HEK293 (cell line): ENCODE measurements around the gene MT1F.
A peak's percentile ranks its signal among the peaks of the same experiment; 100 is the strongest.

ENCODE experiments used
- CTCF ChIA-PET: fragments of 350-600 bp; formaldehyde crosslinking; extraction: SDS; loops from one replicate; lab custom pipeline; 2021; ENCODE audit warnings: antibody characterized with exemption; lab: Yijun Ruan, JAX
- POLR2A ChIA-PET: fragments of 300-600 bp; formaldehyde crosslinking; extraction: SDS; loops from one replicate; lab custom pipeline; 2020; ENCODE audit warnings: antibody characterized with exemption, inconsistent platforms; lab: Yijun Ruan, JAX
- H3K27ac ChIP-seq: fragments of 200-500 bp; sonication (Bioruptor generic); 2 replicates; pipeline ENCODE4 v1.5.1; 2014; ENCODE audit warnings: low read depth, low read length, control low read depth, inconsistent platforms; ENCODE audit errors: extremely low read depth
- H3K36me3 ChIP-seq, 2 experiments: fragments of 200-500 bp in 1 of 2; sonication (Bioruptor generic) in 1 of 2; 1 replicate in 1 of 2; 2 replicates in 1 of 2; pipeline ENCODE4 v1.5.1; 2014 to 2017; ENCODE audit warnings: inconsistent platforms in 2 of 2, low read length in 2 of 2; ENCODE audit not compliant: control insufficient read depth in 2 of 2, insufficient read depth in 1 of 2
- H3K4me1 ChIP-seq: fragments of 200-500 bp; sonication (Bioruptor generic); 2 replicates; pipeline ENCODE4 v1.5.1; 2014; ENCODE audit warnings: mild to moderate bottlenecking, low read length, inconsistent platforms; ENCODE audit not compliant: control insufficient read depth, insufficient read depth
- H3K4me3 ChIP-seq: 2 replicates; pipeline ENCODE4 v1.5.1; 2011; ENCODE audit warnings: low read depth, mild to moderate bottlenecking, control low read depth, low read length, moderate library complexity
- H3K9me3 ChIP-seq: fragments of 200-500 bp; sonication (Bioruptor generic); 2 replicates; pipeline ENCODE4 v1.5.1; 2014; ENCODE audit warnings: low read depth, low read length, inconsistent platforms; ENCODE audit not compliant: control insufficient read depth, insufficient read depth
- GLIS1 ChIP-seq: fragments of 450-650 bp; formaldehyde crosslinking; IDR thresholded peaks from 2 replicates; pipeline ENCODE4 v1.5.1; 2016; ENCODE audit warnings: missing biosample characterization, missing genetic modification characterization
- HIC1 ChIP-seq: fragments of 450-650 bp; formaldehyde crosslinking; IDR thresholded peaks from 2 replicates; pipeline ENCODE4 v1.5.1; 2016; ENCODE audit warnings: missing biosample characterization, missing genetic modification characterization
- HOXC10 ChIP-seq: sonication (generic); formaldehyde crosslinking; IDR thresholded peaks from 2 replicates; pipeline ENCODE4 v1.8.1; 2023; ENCODE audit warnings: mild to moderate bottlenecking, missing genetic modification reagents
- IKZF3 ChIP-seq: fragments of 450-650 bp; IDR thresholded peaks from 2 replicates; pipeline ENCODE4 v1.5.0; 2018; ENCODE audit warnings: missing biosample characterization, mild to moderate bottlenecking, missing genetic modification characterization, moderate library complexity
- KLF1 ChIP-seq: fragments of 450-650 bp; formaldehyde crosslinking; IDR thresholded peaks from 2 replicates; pipeline ENCODE4 v1.5.1; 2016; ENCODE audit warnings: missing biosample characterization, missing genetic modification characterization
- KLF7 ChIP-seq: fragments of 450-650 bp; formaldehyde crosslinking; IDR thresholded peaks from 2 replicates; pipeline ENCODE4 v1.5.1; 2016; ENCODE audit warnings: missing biosample characterization, missing genetic modification characterization, borderline replicate concordance
- KLF8 ChIP-seq: fragments of 450-650 bp; formaldehyde crosslinking; IDR thresholded peaks from 2 replicates; pipeline ENCODE4 v1.5.1; 2016; ENCODE audit warnings: missing biosample characterization, missing genetic modification characterization
- KLF9 ChIP-seq: fragments of 450-650 bp; formaldehyde crosslinking; IDR thresholded peaks from 2 replicates; pipeline ENCODE4 v1.5.1; 2016; ENCODE audit warnings: missing biosample characterization, missing genetic modification characterization, low read depth
- SP2 ChIP-seq: fragments of 450-650 bp; formaldehyde crosslinking; IDR thresholded peaks from 2 replicates; pipeline ENCODE4 v1.5.1; 2016; ENCODE audit warnings: missing biosample characterization, missing genetic modification characterization
- SP3 ChIP-seq: fragments of 450-650 bp; formaldehyde crosslinking; IDR thresholded peaks from 2 replicates; pipeline ENCODE4 v1.5.1; 2016; ENCODE audit warnings: missing biosample characterization, missing genetic modification characterization
- SP7 ChIP-seq: fragments of 450-650 bp; formaldehyde crosslinking; IDR thresholded peaks from 2 replicates; pipeline ENCODE4 v1.5.1; 2016; ENCODE audit warnings: missing biosample characterization, missing genetic modification characterization
- TCF7L2 ChIP-seq: IDR thresholded peaks from 2 replicates; pipeline ENCODE4 v1.6.1; 2011; ENCODE audit warnings: low read depth, mild to moderate bottlenecking, inconsistent platforms, low read length, moderate library complexity, borderline replicate concordance
- ZBTB11 ChIP-seq: fragments of 450-650 bp; formaldehyde crosslinking; conservative IDR thresholded peaks from 2 replicates; pipeline ENCODE4 v1.5.1; 2016; ENCODE audit warnings: low read depth, missing biosample characterization, missing genetic modification characterization
- ZBTB17 ChIP-seq: fragments of 450-650 bp; formaldehyde crosslinking; IDR thresholded peaks from 2 replicates; pipeline ENCODE4 v1.5.1; 2016; ENCODE audit warnings: missing biosample characterization, missing genetic modification characterization
- ZBTB20 ChIP-seq: fragments of 450-650 bp; formaldehyde crosslinking; IDR thresholded peaks from 2 replicates; pipeline ENCODE4 v1.5.1; 2016; ENCODE audit warnings: missing biosample characterization, missing genetic modification characterization
- ZNF10 ChIP-seq: fragments of 450-650 bp; formaldehyde crosslinking; IDR thresholded peaks from 2 replicates; pipeline ENCODE4 v1.5.1; 2017; ENCODE audit warnings: missing biosample characterization, missing genetic modification characterization
- ZNF335 ChIP-seq: fragments of 450-650 bp; formaldehyde crosslinking; conservative IDR thresholded peaks from 2 replicates; pipeline ENCODE4 v1.5.1; 2016; ENCODE audit warnings: missing biosample characterization, missing genetic modification characterization
- ZNF350 ChIP-seq: fragments of 450-650 bp; formaldehyde crosslinking; IDR thresholded peaks from 2 replicates; pipeline ENCODE4 v1.5.0; 2017; ENCODE audit warnings: missing biosample characterization, mild to moderate bottlenecking, missing genetic modification characterization
- ZNF37A ChIP-seq: fragments of 450-650 bp; IDR thresholded peaks from 2 replicates; pipeline ENCODE4 v1.5.1; 2018; ENCODE audit warnings: missing biosample characterization, missing genetic modification characterization
- ZNF404 ChIP-seq: fragments of 450-650 bp; formaldehyde crosslinking; IDR thresholded peaks from 2 replicates; pipeline ENCODE4 v1.5.1; 2017; ENCODE audit warnings: missing biosample characterization, missing genetic modification characterization
- ZNF488 ChIP-seq: fragments of 450-650 bp; formaldehyde crosslinking; IDR thresholded peaks from 2 replicates; pipeline ENCODE4 v1.5.1; 2016; ENCODE audit warnings: missing biosample characterization, missing genetic modification characterization
- ZNF529 ChIP-seq: fragments of 450-650 bp; formaldehyde crosslinking; IDR thresholded peaks from 2 replicates; pipeline ENCODE4 v1.5.1; 2017; ENCODE audit warnings: missing genetic modification characterization, missing biosample characterization; ENCODE audit not compliant: insufficient replicate concordance
- ZNF621 ChIP-seq: fragments of 450-650 bp; formaldehyde crosslinking; IDR thresholded peaks from 2 replicates; pipeline ENCODE4 v1.5.1; 2017; ENCODE audit warnings: missing biosample characterization, missing genetic modification characterization
- ZNF692 ChIP-seq: fragments of 450-650 bp; formaldehyde crosslinking; IDR thresholded peaks from 2 replicates; pipeline ENCODE4 v1.5.1; 2016; ENCODE audit warnings: missing biosample characterization, missing genetic modification characterization
- ZSCAN16 ChIP-seq: fragments of 450-650 bp; formaldehyde crosslinking; IDR thresholded peaks from 2 replicates; pipeline ENCODE4 v1.5.1; 2016; ENCODE audit warnings: missing biosample characterization, missing genetic modification characterization
- ZSCAN18 ChIP-seq: fragments of 450-650 bp; formaldehyde crosslinking; IDR thresholded peaks from 2 replicates; pipeline ENCODE4 v1.5.1; 2016; ENCODE audit warnings: missing biosample characterization, missing genetic modification characterization

Gene MT1F

GRCh38 chr16:56681939-56682702 is 24.4 kb downstream of the MT1F start, which contains the start of gene MT1X:
Gene MT1X (plus strand): TSS chr16:56682470. CDS start chr16:56682541, 71 bp downstream.
- Histone ChIP-seq H3K9me3 (no peaks in the 10 kb centered on the region), H3K4me1 (peaks cover 3% of the 10 kb centered on the region), H3K36me3 (no peaks in the 10 kb centered on the region), H3K4me3 (peak within 1 kb of the TSS; percentile 22), H3K27ac (peak within 1 kb of the TSS; percentile 29; the same call in 1 of the 2 replicates)
- ChIA-PET POLR2A (interaction anchor here (1.9 kb wide), 2 partner anchors 25 to 74 kb away, joined by 7 to 13 read pairs; partner anchors contain the start of genes MT1F and MT2A), CTCF (interaction anchor here (0.7 to 2.7 kb wide), 3 partner anchors 16 to 71 kb away, joined by 3 to 12 read pairs (median 3); no protein-coding TSS in a partner anchor)
- TF ChIP-seq ZNF37A, result no peak
- peak; percentile 42; the same call in 1 of the 2 replicates for TF ChIP-seq KLF8 (tag by site-specific recombination)
- TF ChIP-seq ZNF404, result no peak
- peak; percentile 73; the same call in 1 of the 2 replicates for TF ChIP-seq ZNF692 (tag by site-specific recombination)
- TF ChIP-seq ZBTB20 (tag by site-specific recombination), result peak; percentile 74
- TF ChIP-seq ZSCAN18, result no peak
- 0 out of 2 replicates have a peak, but pooled peaks have one; percentile 26 for TF ChIP-seq SP7
- no peak for TF ChIP-seq ZNF529 (tag by site-specific recombination)
- peak; percentile 78 for TF ChIP-seq ZNF335 (tag by site-specific recombination)
- TF ChIP-seq KLF7, result no peak
- peak; percentile 42; the same call in 1 of the 2 replicates for TF ChIP-seq ZBTB11 (tag by site-specific recombination)
- TF ChIP-seq IKZF3, result no peak
- TF ChIP-seq GLIS1 (tag by site-specific recombination), result no peak
- no peak for TF ChIP-seq ZNF621 (tag by site-specific recombination)
- no peak for TF ChIP-seq ZNF350 (tag by site-specific recombination)
- peak; percentile 49; the same call in 1 of the 2 replicates for TF ChIP-seq KLF1
- TF ChIP-seq SP2 (tag by site-specific recombination), result peak; percentile 81
- no peak for TF ChIP-seq ZNF488 (tag by site-specific recombination)
- no peak for TF ChIP-seq HOXC10 (CRISPR knock-in tag)
- TF ChIP-seq SP3 (tag by site-specific recombination), result peak; percentile 77
- TF ChIP-seq ZNF10 (tag by site-specific recombination), result peak; percentile 91
- 0 out of 2 replicates have a peak, but pooled peaks have one; percentile 23 for TF ChIP-seq HIC1 (tag by site-specific recombination)
- TF ChIP-seq ZSCAN16, result no peak
- peak; percentile 77 for TF ChIP-seq ZBTB17 (tag by site-specific recombination)
- peak; percentile 89; the same call in 1 of the 2 replicates for TF ChIP-seq TCF7L2
- no peak for TF ChIP-seq KLF9 (tag by site-specific recombination)
